HG02678 (cell line): ENCODE data around the gene EMP2.
"Not testable (repeated sequence)": the region's sequence is repeated elsewhere in the genome, so short reads cannot be mapped to it uniquely, and the experiment has no call there.

Source experiments
- ATAC-seq: cut with Tn5 transposase; IDR thresholded peaks from one replicate; pipeline ENCODE4 v1.9.1; 2021; ENCODE audit warnings: mild to moderate bottlenecking, moderate library complexity; ENCODE audit not compliant: unreplicated experiment

The EMP2 gene

GRCh38 chr16:10579965-10580882 is at the start of gene EMP2:
EMP2 (minus strand) TSS chr16:10580598; CDS start chr16:10547617, 32,981 bp downstream.
- ATAC-seq, result no peak

- ATAC-seq, result no peak
Observed at GRCh38 chr16:10629592-10629963, 49.2 kb upstream of the EMP2 start.

- ATAC-seq, result no peak
Observed at GRCh38 chr16:10625595-10626357, 45.4 kb upstream of the EMP2 start.

GRCh38 chr16:10624527-10624926 is 44.1 kb upstream of the EMP2 start:
- no peak for ATAC-seq

- no peak for ATAC-seq
Observed at GRCh38 chr16:10623059-10623458, 42.7 kb upstream of the EMP2 start.

GRCh38 chr16:10622036-10622921 is 41.9 kb upstream of the EMP2 start:
- ATAC-seq, result no peak

- ATAC-seq, result not testable (repeated sequence)
Observed at GRCh38 chr16:10621216-10621949, 41.0 kb upstream of the EMP2 start.

- no peak for ATAC-seq
Observed at GRCh38 chr16:10620120-10620519, 39.7 kb upstream of the EMP2 start.

- ATAC-seq, result no peak
Observed at GRCh38 chr16:10619271-10619849, 39.0 kb upstream of the EMP2 start.

GRCh38 chr16:10618710-10619209 is 38.4 kb upstream of the EMP2 start:
- ATAC-seq, result no peak

GRCh38 chr16:10617662-10618420 is 37.4 kb upstream of the EMP2 start:
- ATAC-seq, result no peak

- no peak for ATAC-seq
Observed at GRCh38 chr16:10616756-10617640, 36.6 kb upstream of the EMP2 start.

GRCh38 chr16:10616419-10616755 is 36.0 kb upstream of the EMP2 start:
- no peak for ATAC-seq

- ATAC-seq, result no peak
Observed at GRCh38 chr16:10614685-10615084, 34.3 kb upstream of the EMP2 start.

- no peak for ATAC-seq
Observed at GRCh38 chr16:10613785-10614485, 33.5 kb upstream of the EMP2 start.

GRCh38 chr16:10612649-10613179 is 32.3 kb upstream of the EMP2 start:
- no peak for ATAC-seq

- ATAC-seq, result no peak
Observed at GRCh38 chr16:10611825-10612342, 31.5 kb upstream of the EMP2 start.
